ENCODE measurements around the gene TRIP12. TPM values are rescaled to one million over a fixed set of nuclear protein-coding genes. Genes with fewer than 3 reads are reported as not detected.

The TRIP12 gene
- total RNA-seq, 2 donors from 2014 or later = 182 to 289 TPM

- intact Hi-C loops (cut with DNase I) = no loop called here
- H3K27ac ChIP-seq = no peak overlapping the region
- WGBS = 45% methylated on average over 1 of the region's 1 CpG
Measured at GRCh38 chr2:229873123-229873581, 48.7 kb downstream of the TRIP12 start.

GRCh38 chr2:229870903-229871656 lies 50.7 kb downstream of the TRIP12 start:
- Histone ChIP-seq H3K9me3 (no peaks in the 10 kb centered on the region), H3K27ac (no peak overlapping the region), H3K27me3 (replicated peaks; ENCODE audit: insufficient read depth) (no peaks in the 10 kb centered on the region), H3K36me3 (no peaks in the 10 kb centered on the region), H3K4me3 (no peak overlapping the region), H3K4me1 (replicated peaks) (peaks cover 3% of the 10 kb centered on the region)
- TF ChIP-seq POLR2AphosphoS5 (IDR thresholded peaks at IDR 0.05) = no peak
- TF ChIP-seq POLR2A (IDR thresholded peaks at IDR 0.05) = no peak
- TF ChIP-seq CTCF (IDR thresholded peaks at IDR 0.05) = no peak
- 85% methylated on average over 6 of the region's 6 CpGs for WGBS
- no peak for DNase-seq (ENCODE audit: low spot score)
- intact Hi-C loops (cut with DNase I) = no loop called here

More at GRCh38 chr2:229873123-229873581, 48.7 kb downstream of the TRIP12 start:
- Histone ChIP-seq H3K36me3 (no peaks in the 10 kb centered on the region), H3K4me1 (replicated peaks) (peaks cover 3% of the 10 kb centered on the region), H3K9me3 (no peaks in the 10 kb centered on the region), H3K4me3 (no peak overlapping the region), H3K27me3 (replicated peaks; ENCODE audit: insufficient read depth) (no peaks in the 10 kb centered on the region)
- TF ChIP-seq CTCF (IDR thresholded peaks at IDR 0.05) = no peak
- no peak for DNase-seq (ENCODE audit: low spot score)

GRCh38 chr2:229869226-229869625 lies 52.6 kb downstream of the TRIP12 start:
- intact Hi-C loops (cut with DNase I) = no loop called here
- H3K27ac ChIP-seq = no peak overlapping the region
- peaks cover 3% of the 10 kb centered on the region for H3K4me1 ChIP-seq (replicated peaks)
- DNase-seq (ENCODE audit: low spot score) = no peak
- no peaks in the 10 kb centered on the region for H3K9me3 ChIP-seq
- 87% methylated on average over 3 of the region's 3 CpGs for WGBS
- no peak for TF ChIP-seq POLR2AphosphoS5 (IDR thresholded peaks at IDR 0.05)
- no peak for TF ChIP-seq POLR2A (IDR thresholded peaks at IDR 0.05)
- TF ChIP-seq CTCF (IDR thresholded peaks at IDR 0.05) = no peak
- H3K4me3 ChIP-seq = no peak overlapping the region
- no peaks in the 10 kb centered on the region for H3K36me3 ChIP-seq
- H3K27me3 ChIP-seq (replicated peaks; ENCODE audit: insufficient read depth) = no peaks in the 10 kb centered on the region

GRCh38 chr2:229868794-229869193 lies 53.0 kb downstream of the TRIP12 start:
- Histone ChIP-seq H3K27ac (no peak overlapping the region), H3K36me3 (no peaks in the 10 kb centered on the region), H3K4me3 (no peak overlapping the region), H3K27me3 (replicated peaks; ENCODE audit: insufficient read depth) (no peaks in the 10 kb centered on the region), H3K9me3 (no peaks in the 10 kb centered on the region), H3K4me1 (replicated peaks) (peaks cover 3% of the 10 kb centered on the region)
- TF ChIP-seq POLR2AphosphoS5 (IDR thresholded peaks at IDR 0.05) (no peak), POLR2A (IDR thresholded peaks at IDR 0.05) (no peak), CTCF (IDR thresholded peaks at IDR 0.05) (no peak)
- intact Hi-C loops (cut with DNase I) = no loop called here
- no peak for DNase-seq (ENCODE audit: low spot score)
- 87% methylated on average over 2 of the region's 2 CpGs for WGBS

- no peaks in the 10 kb centered on the region for H3K9me3 ChIP-seq
- H3K27ac ChIP-seq = no peak overlapping the region
- H3K4me1 ChIP-seq (replicated peaks) = no peaks in the 10 kb centered on the region
- intact Hi-C loops (cut with DNase I) = no loop called here
- no peaks in the 10 kb centered on the region for H3K36me3 ChIP-seq
- DNase-seq (ENCODE audit: low spot score) = no peak
- 86% methylated on average over 2 of the region's 2 CpGs for WGBS
- no peak for TF ChIP-seq CTCF (IDR thresholded peaks at IDR 0.05)
- no peak overlapping the region for H3K4me3 ChIP-seq
- no peaks in the 10 kb centered on the region for H3K27me3 ChIP-seq (replicated peaks; ENCODE audit: insufficient read depth)
Measured at GRCh38 chr2:229865033-229865432, 56.8 kb downstream of the TRIP12 start.

Data from prostate gland (tissue), 2 donors.